HG02870 (cell line): ENCODE data around the gene APOB.

Source experiments
- ATAC-seq: cut with Tn5 transposase; IDR thresholded peaks from one replicate; pipeline ENCODE4 v1.9.1; 2021; ENCODE audit warnings: mild to moderate bottlenecking, moderate library complexity; ENCODE audit not compliant: unreplicated experiment

APOB gene

DNA sequence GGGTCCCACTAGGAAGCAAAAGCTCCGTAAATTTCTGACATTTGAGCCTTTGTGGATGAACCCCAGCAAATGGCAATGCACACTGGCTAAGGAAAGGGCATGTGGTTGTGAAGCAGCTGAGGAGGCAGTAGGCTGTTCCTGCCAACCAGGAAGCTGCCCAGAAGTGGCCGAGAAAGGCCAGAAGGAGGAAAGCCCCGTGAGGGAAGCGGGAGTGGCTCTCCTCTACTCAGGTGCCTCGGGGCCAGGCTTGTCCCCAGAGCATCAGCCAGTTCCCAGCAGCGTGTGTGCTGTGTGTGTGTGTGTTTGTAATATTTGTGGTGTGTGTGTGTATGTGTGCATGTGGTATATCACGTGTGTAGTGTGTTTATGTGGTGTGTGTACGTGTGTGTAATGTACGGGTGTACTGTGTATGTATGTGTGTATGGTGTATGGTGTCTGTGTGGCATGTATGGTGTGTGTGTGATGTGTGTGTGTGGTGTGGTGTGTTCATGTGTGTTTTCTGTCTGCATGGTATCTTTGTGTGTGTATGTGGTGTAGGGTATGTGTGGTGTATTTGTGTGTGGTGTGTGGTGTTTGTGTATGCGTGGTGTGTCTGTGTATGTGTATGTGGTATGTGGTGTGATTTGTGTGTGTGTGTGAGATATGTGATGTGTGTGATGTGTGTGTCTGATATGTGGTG, 90.6 kb downstream of the APOB start:
- ATAC-seq, result no peak
